H1 (cell line): ENCODE results near the gene CORO2B. TPM values are rescaled to one million over a fixed set of nuclear protein-coding genes. Genes with fewer than 3 reads are reported as not detected.

Experiments used
- CTCF ChIA-PET: fragments of 300-600 bp; sonication (Branson Sonifier 250); formaldehyde crosslinking; loops from one replicate; lab custom pipeline; 2021; ENCODE audit not compliant: partially characterized antibody; lab: Charles Lee
- POLR2A ChIA-PET: fragments of 300-600 bp; sonication (Branson Sonifier 250); formaldehyde crosslinking; loops from one replicate; lab custom pipeline; 2021; ENCODE audit warnings: inconsistent platforms; ENCODE audit not compliant: partially characterized antibody; lab: Charles Lee
- DNase-seq, 2 experiments: peaks; one replicate each; pipeline versions ENCODE4 v3.0.0 to v3.0.0-alpha.2; 2010 to 2022; ENCODE audit warnings: low spot score in 2 of 2, low read depth in 1 of 2, mixed read lengths in 1 of 2
- FAIRE-seq: peaks from 2 replicates; lab custom pipeline; 2011; peaks lifted over from hg19 to GRCh38; lab: Jason Lieb, UNC
- H2AFZ ChIP-seq: 2 replicates; pipeline ENCODE4 v1.8.1; 2012; ENCODE audit warnings: low read length, inconsistent platforms
- H2AK5ac ChIP-seq: 2 replicates; pipeline ENCODE4 v1.6.1; 2013; ENCODE audit warnings: low read depth, low read length
- H2BK120ac ChIP-seq: replicated peaks from 2 replicates; pipeline ENCODE3; 2013; ENCODE audit warnings: low read depth, low read length, inconsistent platforms
- H2BK12ac ChIP-seq: 2 replicates; pipeline ENCODE4 v1.6.1; 2013; ENCODE audit warnings: low read depth, low read length
- H2BK15ac ChIP-seq: 2 replicates; pipeline ENCODE4 v1.6.1; 2013; ENCODE audit warnings: low read length
- H2BK20ac ChIP-seq: 2 replicates; pipeline ENCODE4 v1.6.1; 2013; ENCODE audit warnings: low read length
- H2BK5ac ChIP-seq: 2 replicates; pipeline ENCODE4 v1.6.1; 2013; ENCODE audit warnings: low read depth, low read length
- H3K14ac ChIP-seq: 2 replicates; pipeline ENCODE4 v1.6.1; 2013; ENCODE audit warnings: inconsistent platforms; ENCODE audit not compliant: insufficient read length
- H3K18ac ChIP-seq: 2 replicates; pipeline ENCODE4 v1.6.1; 2013; ENCODE audit warnings: low read length; ENCODE audit errors: extremely low read depth
- H3K23ac ChIP-seq: 2 replicates; pipeline ENCODE4 v1.6.1; 2013; ENCODE audit warnings: inconsistent platforms; ENCODE audit not compliant: insufficient read length
- H3K23me2 ChIP-seq: 2 replicates; pipeline ENCODE4 v1.6.1; 2013; ENCODE audit warnings: low read depth, low read length
- H3K27ac ChIP-seq: 2 replicates; pipeline ENCODE4 v1.6.1; 2011; ENCODE audit warnings: low read depth, low read length, inconsistent platforms
- H3K27me3 ChIP-seq, 4 experiments: replicated peaks in 1 of 4; 1 replicate in 1 of 4; 2 replicates in 3 of 4; pipeline versions ENCODE4 v1.6.1 to v1.8.1; 2011 to 2013; ENCODE audit warnings: low read length in 3 of 4, mild to moderate bottlenecking in 3 of 4, inconsistent platforms in 2 of 4, mixed read lengths in 2 of 4, moderate library complexity in 1 of 4; ENCODE audit not compliant: control insufficient read depth in 3 of 4, insufficient read depth in 3 of 4; ENCODE audit errors: extremely low read depth in 1 of 4
- H3K36me3 ChIP-seq, 4 experiments: 2 replicates each; pipeline versions ENCODE4 v1.6.1 to v1.8.1; 2011 to 2013; ENCODE audit warnings: mild to moderate bottlenecking in 4 of 4, low read length in 3 of 4, moderate library complexity in 2 of 4, control low read depth in 1 of 4, inconsistent platforms in 1 of 4; ENCODE audit not compliant: insufficient read depth in 4 of 4, control insufficient read depth in 2 of 4
- H3K4ac ChIP-seq: replicated peaks from 2 replicates; pipeline ENCODE3; 2013; ENCODE audit warnings: low read length, low read depth, mixed read lengths, inconsistent platforms; ENCODE audit not compliant: insufficient read length
- H3K4me1 ChIP-seq, 4 experiments: replicated peaks in 1 of 4; 1 replicate in 1 of 4; 2 replicates in 3 of 4; pipeline versions ENCODE4 v1.6.1 to v1.8.1; 2011 to 2013; ENCODE audit warnings: low read length in 3 of 4, inconsistent platforms in 2 of 4, mixed read lengths in 1 of 4; ENCODE audit not compliant: insufficient read depth in 4 of 4, control insufficient read depth in 3 of 4
- H3K4me2 ChIP-seq, 2 experiments: 2 replicates each; pipeline versions ENCODE4 v1.6.1 to v1.8.1; 2011 to 2013; ENCODE audit warnings: low read depth in 2 of 2, low read length in 2 of 2, control low read depth in 1 of 2, inconsistent platforms in 1 of 2, mild to moderate bottlenecking in 1 of 2; ENCODE audit not compliant: insufficient read depth in 1 of 2
- H3K4me3 ChIP-seq, 4 experiments: fragments of 200-600, 300-600 bp in 1 of 4; sonication (generic), shearing (Covaris generic), sonication (Bioruptor Twin) in 1 of 4; 2 replicates each; pipeline versions ENCODE4 v1.5.1 to v1.8.1; 2011 to 2016; ENCODE audit warnings: low read length in 4 of 4, low read depth in 3 of 4, control low read depth in 2 of 4, inconsistent platforms in 2 of 4, mild to moderate bottlenecking in 2 of 4, mixed read lengths in 1 of 4, moderate library complexity in 1 of 4; ENCODE audit not compliant: insufficient read depth in 2 of 4; ENCODE audit errors: extremely low read depth in 1 of 4
- H3K56ac ChIP-seq: replicated peaks from 2 replicates; pipeline ENCODE3; 2013; ENCODE audit warnings: low read depth, mild to moderate bottlenecking, mixed read lengths, low read length, inconsistent platforms; ENCODE audit not compliant: insufficient read length
- H3K79me1 ChIP-seq: 2 replicates; pipeline ENCODE4 v1.6.1; 2013; ENCODE audit warnings: low read depth, low read length, control low read depth
- H3K79me2 ChIP-seq, 2 experiments: 2 replicates each; pipeline versions ENCODE4 v1.6.1 to v1.8.1; 2012 to 2013; ENCODE audit warnings: low read length in 2 of 2, mild to moderate bottlenecking in 2 of 2, inconsistent platforms in 1 of 2; ENCODE audit not compliant: insufficient read depth in 2 of 2, control insufficient read depth in 1 of 2
- H3K9ac ChIP-seq, 4 experiments: replicated peaks in 1 of 4; 1 replicate in 1 of 4; 2 replicates in 3 of 4; pipeline versions ENCODE4 v1.6.1 to v1.8.1; 2011 to 2013; ENCODE audit warnings: low read depth in 3 of 4, low read length in 3 of 4, control low read depth in 2 of 4, mild to moderate bottlenecking in 2 of 4, moderate library complexity in 2 of 4, inconsistent platforms in 1 of 4; ENCODE audit errors: extremely low read depth in 1 of 4
- H3K9me3 ChIP-seq, 2 experiments: 2 replicates each; pipeline versions ENCODE4 v1.6.1 to v1.8.1; 2012 to 2013; ENCODE audit warnings: mild to moderate bottlenecking in 2 of 2, moderate library complexity in 2 of 2, control low read depth in 1 of 2, inconsistent platforms in 1 of 2, low read depth in 1 of 2, low read length in 1 of 2, mixed read lengths in 1 of 2; ENCODE audit not compliant: insufficient read depth in 2 of 2
- H4K20me1 ChIP-seq, 2 experiments: replicated peaks in 1 of 2; 2 replicates each; pipeline versions ENCODE3 to v1.8.1; 2011 to 2013; ENCODE audit warnings: inconsistent platforms in 2 of 2, low read length in 2 of 2, mild to moderate bottlenecking in 1 of 2; ENCODE audit not compliant: insufficient read depth in 2 of 2, control insufficient read depth in 1 of 2
- H4K5ac ChIP-seq: 2 replicates; pipeline ENCODE4 v1.6.1; 2013; ENCODE audit warnings: low read length, low read depth, mixed read lengths, inconsistent platforms; ENCODE audit not compliant: insufficient read length
- H4K8ac ChIP-seq: 2 replicates; pipeline ENCODE4 v1.8.0; 2013; ENCODE audit warnings: mild to moderate bottlenecking, moderate library complexity, low read length, inconsistent platforms; ENCODE audit not compliant: insufficient read depth; ENCODE audit errors: extremely low read depth
- H4K91ac ChIP-seq: replicated peaks from 2 replicates; pipeline ENCODE3; 2013; ENCODE audit warnings: low read length, mixed read lengths, inconsistent platforms; ENCODE audit not compliant: insufficient read length
- ASH2L ChIP-seq: fragments of 200-600, 300-600 bp; sonication (generic); IDR thresholded peaks from one replicate; pipeline ENCODE4 v1.7.1; 2017; ENCODE audit warnings: low read length
- EZH2 ChIP-seq: fragments of 200-600 bp; sonication (generic); IDR thresholded peaks from 2 replicates; pipeline ENCODE4 v1.7.1; 2012; ENCODE audit warnings: low read depth, mild to moderate bottlenecking, moderate library complexity, low read length, inconsistent platforms; ENCODE audit not compliant: severe bottlenecking
- KDM1A ChIP-seq: fragments of 200-600, 300-600 bp; sonication (generic); IDR thresholded peaks from 2 replicates; pipeline ENCODE4 v1.7.1; 2016; ENCODE audit warnings: mild to moderate bottlenecking, low read length, borderline replicate concordance
- RNF2 ChIP-seq: fragments of 200-900, 300-1000 bp; sonication (generic); IDR thresholded peaks from 2 replicates; pipeline ENCODE4 v1.7.1; 2016; ENCODE audit warnings: borderline replicate concordance, low read depth, mild to moderate bottlenecking, antibody characterized with exemption, low read length; ENCODE audit not compliant: poor library complexity, severe bottlenecking; ENCODE audit errors: missing control alignments
- SUZ12 ChIP-seq: fragments of 200-600 bp; sonication (generic); IDR thresholded peaks from 2 replicates; pipeline ENCODE4 v1.6.1; 2012; ENCODE audit warnings: mild to moderate bottlenecking, inconsistent platforms, low read length, moderate library complexity, mixed read lengths
- ZNF274 ChIP-seq: IDR thresholded peaks from 2 replicates; pipeline ENCODE4 v1.7.0; 2012; ENCODE audit warnings: low read length, borderline replicate concordance; ENCODE audit errors: extremely low read depth
- WGBS, 2 experiments: shearing (Covaris generic) in 1 of 2; methylation state at CpG; one replicate each; pipeline versions ENCODE4 v1.1.6 to v1.1.7; 2013 to 2015; ENCODE audit warnings: low lambda C conversion rate in 2 of 2, mixed read lengths in 2 of 2, inconsistent platforms in 1 of 2, low coverage in 1 of 2, missing lambda C conversion rate in 1 of 2; ENCODE audit not compliant: insufficient replicate concordance in 2 of 2, insufficient coverage in 1 of 2, insufficient read length in 1 of 2; ENCODE audit errors: extremely low coverage in 1 of 2, missing lambda C conversion rate in 1 of 2; 5-methylcytosine and 5-hydroxymethylcytosine counted together
- polyA plus RNA-seq, 7 experiments: library from polyadenylated mRNA; depleted of rRNA in 3 of 7; stranded (reverse) in 5 of 7; unstranded in 2 of 7; fragments of >200 nt in 5 of 7; fragments of 200-250 nt in 2 of 7; gene quantifications; 1 replicate in 5 of 7; 2 replicates in 1 of 7; 4 replicates in 1 of 7; pipeline versions ENCODE4 v1.2.1 to v1.2.3, GENCODE V29; 2011 to 2013; ENCODE audit warnings: missing spikeins in 2 of 7, mixed read lengths in 2 of 7
- total RNA-seq: library from RNA; stranded (reverse); fragmentation: NEBNext Ultra II Directional; extraction: Animal tissue kit (Norgen Biotek cat#: 25700); gene quantifications from 2 replicates; pipeline ENCODE4 v1.2.1, GENCODE V29; 2021

CORO2B gene
- total and polyA plus RNA-seq, 2 of the 8 experiments (the other 6 are each of a cell fraction or from before 2014, with no cell fraction given) = 3.4 to 6.7 TPM

DNA sequence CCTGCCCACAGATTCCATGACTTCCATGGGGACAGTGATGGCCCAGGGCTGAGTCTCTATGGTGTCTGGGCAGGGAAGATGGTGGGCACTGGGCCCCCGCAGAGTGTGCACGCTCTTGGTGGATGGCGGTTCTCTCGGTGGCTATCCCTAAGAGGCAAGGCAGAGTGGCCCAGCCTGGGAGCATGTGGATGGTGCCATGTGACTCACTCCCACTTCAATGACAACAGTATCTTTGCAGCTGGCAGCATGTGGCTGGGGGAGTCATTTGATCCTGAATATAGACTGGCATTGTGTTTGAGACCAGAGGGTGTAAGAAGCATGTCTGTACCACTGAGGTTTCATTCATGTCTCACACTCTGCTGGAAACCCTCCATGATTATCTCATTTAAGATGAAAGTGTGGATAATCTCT, 101.2 kb downstream of the CORO2B start:
- Histone ChIP-seq H2BK20ac (no peak overlapping the region), H3K23ac (no peak overlapping the region), H4K5ac (no peak overlapping the region), H3K4me3 (no peak overlapping the region), H3K14ac (no peak overlapping the region), H2BK15ac (no peak overlapping the region), H4K8ac (no peak overlapping the region), H3K27me3 (no peaks in the 10 kb centered on the region; a peak in 1 of 7 replicates), H2AFZ (no peak overlapping the region), H3K18ac (no peak overlapping the region), H2BK120ac (no peak overlapping the region), H3K9ac (no peak overlapping the region), H4K91ac (no peak overlapping the region), H2BK5ac (no peak overlapping the region), H3K79me1 (no peaks in the 10 kb centered on the region), H3K79me2 (no peaks in the 10 kb centered on the region), H3K4me1 (no peaks in the 10 kb centered on the region), H3K23me2 (no peaks in the 10 kb centered on the region), H4K20me1 (no peaks in the 10 kb centered on the region), H3K4me2 (no peak overlapping the region), H2AK5ac (no peak overlapping the region), H3K27ac (no peak overlapping the region), H3K36me3 (no peaks in the 10 kb centered on the region), H3K4ac (no peak overlapping the region), H3K9me3 (no peaks in the 10 kb centered on the region), H2BK12ac (no peak overlapping the region), H3K56ac (no peak overlapping the region)
- no peak for TF ChIP-seq ASH2L
- TF ChIP-seq EZH2 = no peak
- no peak for TF ChIP-seq SUZ12
- no peak for TF ChIP-seq RNF2
- TF ChIP-seq KDM1A = no peak
- TF ChIP-seq ZNF274 = no peak
- FAIRE-seq (no peak), DNase-seq (no peak)
- WGBS, 2 experiments = 89% methylated on average over 4 of the region's 4 CpGs; no CpG with 5 or more reads in 1 of the 2 experiments
- CTCF ChIA-PET = interaction anchor here (1.2 to 35.0 kb wide), 7 partner anchors 9 to 128 kb away, joined by 3 to 721 read pairs (median 4); no protein-coding TSS in a partner anchor
- POLR2A ChIA-PET = no interaction called here
